ENCODE data around the gene RPS3A. TPM values are rescaled to one million over a fixed set of nuclear protein-coding genes. Genes with fewer than 3 reads are reported as not detected.

RPS3A gene
- total and polyA plus RNA-seq, 9 of the 15 experiments (the other 6 are each of a cell fraction or from before 2014, with no cell fraction given) = 2,102 to 5,488 (median 3,554) TPM

GRCh38 chr4:151147000-151147399 lies 47.6 kb downstream of the RPS3A start (continued):
- TF ChIP-seq JUN (IDR thresholded peaks at IDR 0.05; ENCODE audit: borderline replicate concordance, low read depth, low read length) (0 out of 2 replicates have a peak, but pooled peaks have one; percentile 19), JUN (CRISPR knock-in tag; IDR thresholded peaks at IDR 0.05; ENCODE audit: borderline replicate concordance) (no peak), ZNF766 (CRISPR knock-in tag; conservative IDR thresholded peaks at IDR 0.05) (no peak), TRIM24 (IDR thresholded peaks at IDR 0.05) (peak in 1 of 2 experiments; percentile 33; a peak in 1 of 4 replicates), PHTF2 (CRISPR knock-in tag; IDR thresholded peaks at IDR 0.05) (no peak), L3MBTL2 (IDR thresholded peaks at IDR 0.05) (peak; percentile 67; the same call in 1 of the 2 replicates), FOXA3 (CRISPR knock-in tag; conservative IDR thresholded peaks at IDR 0.05 in 1 of 2, IDR thresholded peaks at IDR 0.05 in 1 of 2) (no peak), JUND (IDR thresholded peaks at IDR 0.05; ENCODE audit: borderline replicate concordance, low read depth, low read length) (peak; percentile 19; the same call in 1 of the 2 replicates), JUND (tag; IDR thresholded peaks at IDR 0.05; ENCODE audit: borderline replicate concordance, low read depth, low read length) (no peak), SAFB2 (IDR thresholded peaks at IDR 0.05; ENCODE audit: borderline replicate concordance, low read depth, low read length, severe bottlenecking) (no peak), CEBPG (CRISPR knock-in tag; IDR thresholded peaks at IDR 0.05) (peak; percentile 75), CEBPG (tag; conservative IDR thresholded peaks at IDR 0.05 in 1 of 2, IDR thresholded peaks at IDR 0.05 in 1 of 2) (peak; percentile 85 to 91)

GRCh38 chr4:151148261-151148660 lies 48.8 kb downstream of the RPS3A start:
- in situ Hi-C loops (cut with MboI) (no loop called here), intact Hi-C loops (cut with micrococcal nuclease) (no loop called here)
- Histone ChIP-seq H3K79me2 (ENCODE audit: control insufficient read depth, insufficient read depth, low read length) (no peaks in the 10 kb centered on the region), H3K4me1 (replicated peaks in 1 of 2; ENCODE audit: control insufficient read depth in 2 of 2, insufficient read depth in 2 of 2, low read length in 2 of 2) (no peaks in the 10 kb centered on the region; a peak in 1 of 5 replicates), H3K9me1 (ENCODE audit: control insufficient read depth, insufficient read depth, low read length) (no peaks in the 10 kb centered on the region), H3K9ac (ENCODE audit: insufficient read depth in 1 of 2, low read depth in 2 of 2, low read length in 2 of 2) (no peak overlapping the region), H3K4me3 (no peak overlapping the region), H4K20me1 (replicated peaks; ENCODE audit: control insufficient read depth, insufficient read depth, low read length) (no peaks in the 10 kb centered on the region), H3K4me2 (ENCODE audit: insufficient read depth, low read length) (no peak overlapping the region), H3K27ac (ENCODE audit: extremely low read depth, low read depth, low read length) (no peak overlapping the region), H2AFZ (ENCODE audit: low read depth, low read length) (no peak overlapping the region), H3K9me3 (replicated peaks; ENCODE audit: control insufficient read depth, insufficient read depth, low read depth, low read length) (no peaks in the 10 kb centered on the region), H3K36me3 (ENCODE audit: control insufficient read depth, insufficient read depth, low read length) (no peaks in the 10 kb centered on the region), H3K27me3 (ENCODE audit: control insufficient read depth in 2 of 2, insufficient read depth in 2 of 2, low read length in 2 of 2) (no peaks in the 10 kb centered on the region)
- 31% methylated on average over 4 of the region's 4 CpGs for WGBS (ENCODE audit: insufficient coverage, low coverage, missing lambda C conversion rate)
- FAIRE-seq = no peak
- CTCF ChIA-PET (ENCODE audit: low intra/inter-chr PET ratio) = no interaction called here
- DNase-seq (ENCODE audit: extremely low read depth in 1 of 4, low spot score in 3 of 4) = no peak
- no TSS peak for BruUV-seq (replicated peaks)
- ATAC-seq = no peak
- POLR2A ChIA-PET = no interaction called here
- TF ChIP-seq ZNF592 (IDR thresholded peaks at IDR 0.05) (no peak), HNRNPL (IDR thresholded peaks at IDR 0.05; ENCODE audit: low read depth, low read length) (no peak), ZNF561 (CRISPR knock-in tag; conservative IDR thresholded peaks at IDR 0.05) (no peak), EHMT2 (IDR thresholded peaks at IDR 0.05) (no peak), ATF1 (CRISPR knock-in tag; IDR thresholded peaks at IDR 0.05) (no peak), ATF1 (tag; IDR thresholded peaks at IDR 0.05) (no peak), GATA2 (CRISPR knock-in tag; IDR thresholded peaks at IDR 0.05) (no peak), HDAC8 (tag; IDR thresholded peaks at IDR 0.05) (no peak)
